Thoracic aorta (tissue), 2 donors: Measurements from ENCODE around the gene SMCP. TPM values are rescaled to one million over a fixed set of nuclear protein-coding genes. Genes with fewer than 3 reads are reported as not detected.

Experiments used
- ATAC-seq: fragments of 150-250 bp; one replicate; pipeline ENCODE4 v1.8.0; 2017; ENCODE audit warnings: low read depth; ENCODE audit not compliant: insufficient number of reproducible peaks, low FRiP score
- DNase-seq: peaks from one replicate; pipeline ENCODE4 v3.0.0-alpha.2; 2020; ENCODE audit warnings: low spot score
- H3K27ac ChIP-seq, 2 donors: fragments of 200-600 bp; sonication (generic); 1 replicate in 1 of 2; 2 replicates in 1 of 2; pipeline ENCODE4 v1.5.1; 2016; ENCODE audit warnings: mild to moderate bottlenecking in 2 of 2, moderate library complexity in 2 of 2
- H3K27me3 ChIP-seq: fragments of 200-600 bp; sonication (generic); replicated peaks from 2 replicates; pipeline ENCODE4 v1.6.0; 2016; ENCODE audit warnings: mild to moderate bottlenecking; ENCODE audit not compliant: insufficient read depth
- H3K36me3 ChIP-seq: fragments of 200-600 bp; sonication (generic); one replicate; pipeline ENCODE4 v1.5.1; 2016
- H3K4me1 ChIP-seq, 2 donors: fragments of 200-600 bp; sonication (generic); 1 replicate in 1 of 2; 2 replicates in 1 of 2; pipeline versions ENCODE4 v1.5.1 to v1.6.0; 2016; ENCODE audit warnings: low read depth in 2 of 2, mild to moderate bottlenecking in 1 of 2; ENCODE audit not compliant: control insufficient read depth in 1 of 2
- H3K4me3 ChIP-seq: fragments of 200-600 bp; sonication (generic); 2 replicates; pipeline ENCODE4 v1.5.1; 2016; ENCODE audit warnings: mild to moderate bottlenecking
- H3K9me3 ChIP-seq: fragments of 200-600 bp; sonication (generic); 2 replicates; pipeline ENCODE4 v1.5.1; 2016
- total RNA-seq, 2 donors: library from RNA; depleted of rRNA; stranded (reverse); fragments of >200 nt; gene quantifications; one replicate each; pipeline versions ENCODE4 v1.1.0 to v1.2.3, GENCODE V29; 2016
- TF ChIP-seq, protein P1 (sequence below): fragments of 200-600 bp; sonication (generic); IDR thresholded peaks from one replicate; pipeline ENCODE4 v1.5.1; 2019; ENCODE audit warnings: antibody characterized with exemption

The SMCP gene
- total RNA-seq, 2 donors from 2014 or later, result not detected

DNA sequence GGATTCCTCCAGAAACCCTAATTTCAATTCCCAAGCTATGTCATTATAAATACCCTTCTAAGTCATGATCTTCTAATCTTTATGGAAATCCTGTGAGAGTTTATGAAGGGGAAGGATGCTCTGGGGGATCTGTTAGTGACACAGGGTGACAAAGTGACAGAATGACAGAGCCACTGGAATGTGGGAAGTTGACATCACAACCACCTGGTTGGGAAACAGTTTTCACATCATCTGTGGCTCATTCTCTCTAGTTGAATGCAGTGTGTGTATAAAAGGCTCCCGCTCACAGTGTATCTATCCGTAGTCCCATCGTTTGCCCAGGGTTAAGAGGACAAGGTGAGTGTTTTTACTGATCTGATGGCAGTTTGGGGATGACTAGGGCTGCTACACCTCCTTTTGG is 18.4 kb upstream of the SMCP start, which contains the start of gene LCE7A:
LCE7A (plus strand) TSS at position 301 of the 400 bp plus-strand sequence. CDS start 702 bp downstream, outside the sequence.
- ATAC-seq (no peak), DNase-seq (no peak)

DNA sequence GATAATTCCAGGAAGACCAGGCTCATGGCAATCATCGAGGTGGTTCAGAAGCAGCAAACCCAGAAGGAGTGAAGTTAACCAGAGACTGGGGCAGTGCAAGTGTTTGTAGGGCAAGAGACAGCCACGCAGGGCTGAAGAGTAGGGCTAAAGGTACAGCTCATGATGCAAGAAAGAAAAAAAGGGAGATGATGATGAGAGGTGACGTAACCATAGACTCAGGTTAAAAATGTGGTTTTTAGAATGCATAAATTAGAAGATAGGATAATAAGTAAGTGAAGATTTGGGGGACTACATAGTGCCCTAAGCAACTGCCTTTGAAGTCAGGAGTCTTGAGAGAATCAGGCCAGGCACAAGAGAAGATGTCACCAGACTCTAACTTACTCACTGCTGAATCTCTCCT is 18.0 kb upstream of the SMCP start:
- Histone ChIP-seq H3K27me3 (no peaks in the 10 kb centered on the region), H3K4me3 (no peak overlapping the region), H3K4me1 (no peaks in the 10 kb centered on the region), H3K36me3 (no peaks in the 10 kb centered on the region), H3K9me3 (no peaks in the 10 kb centered on the region), H3K27ac (no peak overlapping the region)
- DNase-seq (no peak), ATAC-seq (no peak)
- TF ChIP-seq, protein P1, sequence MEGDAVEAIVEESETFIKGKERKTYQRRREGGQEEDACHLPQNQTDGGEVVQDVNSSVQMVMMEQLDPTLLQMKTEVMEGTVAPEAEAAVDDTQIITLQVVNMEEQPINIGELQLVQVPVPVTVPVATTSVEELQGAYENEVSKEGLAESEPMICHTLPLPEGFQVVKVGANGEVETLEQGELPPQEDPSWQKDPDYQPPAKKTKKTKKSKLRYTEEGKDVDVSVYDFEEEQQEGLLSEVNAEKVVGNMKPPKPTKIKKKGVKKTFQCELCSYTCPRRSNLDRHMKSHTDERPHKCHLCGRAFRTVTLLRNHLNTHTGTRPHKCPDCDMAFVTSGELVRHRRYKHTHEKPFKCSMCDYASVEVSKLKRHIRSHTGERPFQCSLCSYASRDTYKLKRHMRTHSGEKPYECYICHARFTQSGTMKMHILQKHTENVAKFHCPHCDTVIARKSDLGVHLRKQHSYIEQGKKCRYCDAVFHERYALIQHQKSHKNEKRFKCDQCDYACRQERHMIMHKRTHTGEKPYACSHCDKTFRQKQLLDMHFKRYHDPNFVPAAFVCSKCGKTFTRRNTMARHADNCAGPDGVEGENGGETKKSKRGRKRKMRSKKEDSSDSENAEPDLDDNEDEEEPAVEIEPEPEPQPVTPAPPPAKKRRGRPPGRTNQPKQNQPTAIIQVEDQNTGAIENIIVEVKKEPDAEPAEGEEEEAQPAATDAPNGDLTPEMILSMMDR, result no peak

More for the DNA sequence above, 18.4 kb upstream of the SMCP start, which contains the start of gene LCE7A:
- Histone ChIP-seq H3K9me3 (no peaks in the 10 kb centered on the region), H3K27ac (no peak within 1 kb of the TSS), H3K4me1 (no peaks in the 10 kb centered on the region), H3K4me3 (no peak within 1 kb of the TSS), H3K27me3 (no peaks in the 10 kb centered on the region), H3K36me3 (no peaks in the 10 kb centered on the region)
- TF ChIP-seq, protein P1, result no peak

DNA sequence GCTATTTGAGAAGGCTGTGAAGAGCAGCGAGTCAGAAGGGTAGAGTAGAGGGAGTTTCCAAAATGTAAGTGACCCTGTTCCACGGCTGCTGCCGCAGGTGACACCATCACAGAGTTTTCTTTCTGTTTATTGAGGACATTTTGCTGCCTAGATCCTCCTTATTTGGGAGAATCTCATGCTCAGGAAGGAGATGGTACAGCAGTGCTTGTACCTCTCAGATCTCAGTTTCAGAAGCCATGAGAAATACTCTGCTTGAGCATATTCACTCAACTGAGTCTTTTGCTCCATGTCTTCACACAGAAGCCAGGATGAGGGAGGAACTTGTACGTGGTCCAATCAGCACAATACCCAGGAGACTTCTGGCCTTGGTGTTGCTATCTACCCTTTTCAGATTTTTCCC is 16.7 kb upstream of the SMCP start:
- TF ChIP-seq, protein P1, result no peak
- no peaks in the 10 kb centered on the region for H3K27me3 ChIP-seq
- H3K27ac ChIP-seq, result no peak overlapping the region
- ATAC-seq, result no peak
- no peaks in the 10 kb centered on the region for H3K9me3 ChIP-seq
- no peaks in the 10 kb centered on the region for H3K4me1 ChIP-seq
- H3K36me3 ChIP-seq, result no peaks in the 10 kb centered on the region
- H3K4me3 ChIP-seq, result no peak overlapping the region
- no peak for DNase-seq

DNA sequence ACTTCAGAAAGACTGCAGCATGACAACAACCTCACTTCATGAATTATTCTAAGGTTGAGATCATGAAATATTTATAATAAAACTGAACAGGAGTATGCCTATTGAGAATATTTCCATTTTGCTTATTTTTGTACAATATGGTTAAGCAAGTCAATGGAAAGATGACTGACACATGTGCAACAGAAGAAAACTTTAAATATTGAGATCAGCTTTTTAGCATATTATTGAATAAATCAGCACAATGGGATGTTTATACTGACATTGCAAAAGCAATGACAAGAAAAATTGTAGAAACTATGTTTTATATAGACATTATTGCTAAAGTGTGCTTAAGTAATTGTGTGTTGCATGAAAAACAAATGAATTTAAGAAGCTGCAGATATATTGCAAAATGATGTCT is 13.7 kb upstream of the SMCP start:
- Histone ChIP-seq H3K27me3 (no peaks in the 10 kb centered on the region), H3K9me3 (no peaks in the 10 kb centered on the region), H3K4me1 (no peaks in the 10 kb centered on the region), H3K27ac (no peak overlapping the region), H3K36me3 (no peaks in the 10 kb centered on the region), H3K4me3 (no peak overlapping the region)
- ATAC-seq (no peak), DNase-seq (no peak)
- TF ChIP-seq, protein P1, result no peak

DNA sequence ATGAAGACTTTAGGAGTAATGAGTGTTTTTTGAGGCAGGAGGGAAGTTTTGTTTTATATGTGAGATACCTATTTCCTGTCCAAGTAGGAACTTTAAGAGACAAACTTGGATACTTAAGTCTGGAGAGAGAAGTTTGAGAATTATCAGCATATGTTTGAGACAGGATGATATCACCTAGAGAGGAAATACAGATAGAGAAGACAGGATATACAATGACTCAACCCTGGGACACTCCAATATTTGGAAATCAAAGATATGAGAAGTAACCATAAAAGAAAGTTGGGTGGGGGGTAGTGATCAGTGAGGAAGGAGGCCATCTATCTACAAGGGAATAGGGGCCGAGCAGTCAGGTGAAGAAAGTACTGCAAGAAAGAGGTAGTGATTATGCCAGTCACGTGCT is 11.8 kb upstream of the SMCP start:
- Histone ChIP-seq H3K36me3 (no peaks in the 10 kb centered on the region), H3K9me3 (no peaks in the 10 kb centered on the region), H3K4me3 (no peak overlapping the region), H3K27ac (no peak overlapping the region), H3K4me1 (no peaks in the 10 kb centered on the region), H3K27me3 (no peaks in the 10 kb centered on the region)
- TF ChIP-seq, protein P1, result no peak
- DNase-seq, result no peak
- no peak for ATAC-seq
